ENCODE data around the gene IGFALS.

DNA sequence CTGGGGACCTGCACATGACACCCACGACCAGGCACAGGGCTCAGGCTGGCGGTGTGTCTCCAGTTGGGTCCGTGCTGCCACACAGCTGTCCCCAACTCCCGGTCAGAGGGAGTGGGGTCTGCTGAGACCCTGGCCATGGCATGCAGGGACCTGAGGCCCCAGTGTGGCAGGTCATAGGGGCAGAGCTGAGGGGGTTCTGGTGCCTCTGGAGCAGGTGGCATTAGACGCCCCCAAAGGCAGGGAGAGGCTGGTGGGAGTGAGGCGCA lies 6.5 kb downstream of the IGFALS start:
- TF ChIP-seq GATA2 (IDR thresholded peaks at IDR 0.05; ENCODE audit: low read depth, low read length) (no peak), GATA3 (IDR thresholded peaks at IDR 0.05; ENCODE audit: low read depth, low read length) (no peak)
